KMS-11 (cell line): Measurements from ENCODE around the gene IFRD2.

Experiments used
- H2AFZ ChIP-seq: fragments of 200-600 bp; sonication (generic); 2 replicates; pipeline ENCODE4 v1.6.1; 2016; ENCODE audit warnings: antibody characterized with exemption, mixed run types, low read depth
- H3K27ac ChIP-seq: fragments of 200-600 bp; sonication (generic); 2 replicates; pipeline ENCODE4 v1.6.1; 2016; ENCODE audit warnings: mild to moderate bottlenecking, mixed run types
- H3K27me3 ChIP-seq: fragments of 200-600 bp; sonication (generic); 2 replicates; pipeline ENCODE4 v1.6.1; 2017; ENCODE audit warnings: mild to moderate bottlenecking, low read depth, mixed run types, moderate library complexity; ENCODE audit not compliant: insufficient read depth
- H3K36me3 ChIP-seq: fragments of 200-600 bp; sonication (generic); 2 replicates; pipeline ENCODE4 v1.6.1; 2017; ENCODE audit warnings: mild to moderate bottlenecking, mixed run types; ENCODE audit not compliant: insufficient read depth
- H3K4me1 ChIP-seq: fragments of 200-600 bp; sonication (generic); 2 replicates; pipeline ENCODE4 v1.6.1; 2016; ENCODE audit warnings: mild to moderate bottlenecking, low read depth, mixed run types; ENCODE audit not compliant: poor library complexity, severe bottlenecking
- H3K4me2 ChIP-seq: fragments of 200-600 bp; sonication (generic); 2 replicates; pipeline ENCODE4 v1.7.0; 2016; ENCODE audit warnings: mild to moderate bottlenecking, mixed run types
- H3K4me3 ChIP-seq: fragments of 200-600 bp; sonication (generic); IDR thresholded peaks from 2 replicates; pipeline ENCODE4 v1.6.1; 2017; ENCODE audit warnings: low read depth, low read length, mixed read lengths; ENCODE audit not compliant: insufficient read depth
- H3K79me2 ChIP-seq: fragments of 200-600 bp; sonication (generic); 2 replicates; pipeline ENCODE4 v1.6.1; 2016; ENCODE audit warnings: low read depth, mixed run types; ENCODE audit not compliant: insufficient read depth
- H3K9ac ChIP-seq: fragments of 200-600 bp; sonication (generic); 2 replicates; pipeline ENCODE4 v1.6.1; 2016; ENCODE audit warnings: mild to moderate bottlenecking, mixed run types
- H4K20me1 ChIP-seq: fragments of 200-600 bp; sonication (generic); 2 replicates; pipeline ENCODE4 v1.6.1; 2016; ENCODE audit warnings: mild to moderate bottlenecking, mixed run types; ENCODE audit not compliant: insufficient read depth
- CTCF ChIP-seq: fragments of 200-600 bp; sonication (generic); conservative IDR thresholded peaks from 2 replicates; pipeline ENCODE4 v1.6.1; 2017; ENCODE audit warnings: low read depth, mild to moderate bottlenecking, antibody characterized with exemption, low read length, moderate library complexity, mixed read lengths

Gene IFRD2

GRCh38 chr3:50322386-50323091, 30.3 kb upstream of the IFRD2 start, which contains the start of gene HYAL2:
TSS of gene HYAL2 (minus strand) at chr3:50322745. CDS start at chr3:50320489, 2,256 bp downstream.
- TF ChIP-seq CTCF: no peak
- H3K27ac ChIP-seq: peak within 1 kb of the TSS; percentile 68
- H4K20me1 ChIP-seq: no peaks in the 10 kb centered on the region
- H3K4me2 ChIP-seq: 0 out of 2 replicates have a peak within 1 kb of the TSS, but pooled peaks have one; percentile 13
- H3K36me3 ChIP-seq: no peaks in the 10 kb centered on the region
- H2AFZ ChIP-seq: peak within 1 kb of the TSS; percentile 71
- peak within 1 kb of the TSS; percentile 78 for H3K9ac ChIP-seq
- no peak within 1 kb of the TSS for H3K4me3 ChIP-seq
- no peaks in the 10 kb centered on the region for H3K27me3 ChIP-seq
- peaks cover 5% of the 10 kb centered on the region; the same call in 1 of the 2 replicates for H3K79me2 ChIP-seq
- peaks cover 4% of the 10 kb centered on the region for H3K4me1 ChIP-seq

- Histone ChIP-seq H3K27me3 (no peaks in the 10 kb centered on the region), H3K4me1 (peaks cover 4% of the 10 kb centered on the region), H2AFZ (peak overlapping the region; percentile 71), H3K36me3 (no peaks in the 10 kb centered on the region), H3K4me2 (0 out of 2 replicates have a peak overlapping the region, but pooled peaks have one; percentile 13), H3K9ac (no peak overlapping the region), H3K4me3 (no peak overlapping the region), H3K27ac (no peak overlapping the region), H3K79me2 (no peaks in the 10 kb centered on the region; the same call in 1 of the 2 replicates), H4K20me1 (no peaks in the 10 kb centered on the region)
- TF ChIP-seq CTCF: peak; percentile 27; the same call in 1 of the 2 replicates
Measured at GRCh38 chr3:50322115-50322385, 29.8 kb upstream of the IFRD2 start.

- H3K36me3 ChIP-seq: no peaks in the 10 kb centered on the region
- peak overlapping the region; percentile 71 for H2AFZ ChIP-seq
- peak overlapping the region; percentile 68 for H3K27ac ChIP-seq
- H3K4me2 ChIP-seq: peak overlapping the region; percentile 44; the same call in 1 of the 2 replicates
- H3K9ac ChIP-seq: peak overlapping the region; percentile 78
- H3K79me2 ChIP-seq: no peaks in the 10 kb centered on the region
- no peaks in the 10 kb centered on the region for H3K27me3 ChIP-seq
- no peaks in the 10 kb centered on the region for H4K20me1 ChIP-seq
- no peak overlapping the region for H3K4me3 ChIP-seq
- peaks cover 4% of the 10 kb centered on the region for H3K4me1 ChIP-seq
- peak; percentile 64 for TF ChIP-seq CTCF
Measured at GRCh38 chr3:50321336-50322114, 29.3 kb upstream of the IFRD2 start.

- Histone ChIP-seq H3K79me2 (no peaks in the 10 kb centered on the region), H3K4me3 (no peak overlapping the region), H3K4me1 (peaks cover 4% of the 10 kb centered on the region), H3K27ac (peak overlapping the region; percentile 68; the same call in 1 of the 2 replicates), H3K27me3 (no peaks in the 10 kb centered on the region), H3K9ac (peak overlapping the region; percentile 78), H4K20me1 (no peaks in the 10 kb centered on the region), H3K4me2 (peak overlapping the region; percentile 78), H3K36me3 (no peaks in the 10 kb centered on the region), H2AFZ (peak overlapping the region; percentile 71)
- no peak for TF ChIP-seq CTCF
Measured at GRCh38 chr3:50320853-50321335, 28.7 kb upstream of the IFRD2 start.
